ENCODE data around the gene ZNF606.

DNA sequence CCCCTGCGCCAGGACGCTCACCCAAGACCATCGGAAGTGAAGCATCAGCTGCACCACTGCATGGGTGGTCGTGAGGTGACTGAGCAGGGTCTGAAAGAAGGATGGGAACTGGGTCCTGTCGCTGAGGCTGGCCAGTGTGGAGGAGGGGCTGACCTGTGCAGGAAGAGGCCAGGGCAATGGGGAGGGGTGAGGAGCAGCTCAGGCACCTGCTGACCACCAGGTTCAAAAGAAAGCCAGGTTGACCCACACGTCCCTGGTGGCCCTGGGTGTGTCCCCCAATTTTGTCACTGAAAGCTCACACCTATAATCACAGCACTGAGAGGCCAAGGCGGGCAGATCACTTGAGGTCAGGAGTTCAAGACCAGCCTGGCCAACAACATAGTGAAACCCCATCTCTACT is 17.5 kb upstream of the ZNF606 start:
- TF ChIP-seq CTCF (conservative IDR thresholded peaks at IDR 0.05 in 1 of 2, IDR thresholded peaks at IDR 0.05 in 1 of 2; ENCODE audit: low read depth in 1 of 2, low read length in 2 of 2) (no peak), EZH2 (IDR thresholded peaks at IDR 0.05; ENCODE audit: low read length, missing control alignments) (no peak)

Data from fibroblast of lung (primary cell).